AG09309 (cell line): Measurements from ENCODE around the gene HDGFL3.
"Not testable (repeated sequence)": the region's sequence is repeated elsewhere in the genome, so short reads cannot be mapped to it uniquely, and the experiment has no call there.

ENCODE experiments used
- DNase-seq: peaks from one replicate; pipeline ENCODE4 v3.0.0-alpha.2; 2010; ENCODE audit warnings: low read depth
- H3K4me3 ChIP-seq: 2 replicates; pipeline ENCODE4 v1.5.1; 2011; ENCODE audit warnings: mild to moderate bottlenecking, low read depth, low read length, moderate library complexity; ENCODE audit not compliant: control insufficient read depth
- CTCF ChIP-seq: IDR thresholded peaks from 2 replicates; pipeline ENCODE4 v1.5.1; 2011; ENCODE audit warnings: mild to moderate bottlenecking, low read depth, low read length, inconsistent platforms; ENCODE audit not compliant: insufficient read depth, control insufficient read depth; ENCODE audit errors: missing control alignments

The HDGFL3 gene

GRCh38 chr15:83100097-83100646, 107.5 kb downstream of the HDGFL3 start:
- H3K4me3 ChIP-seq: no peak overlapping the region
- no peak for TF ChIP-seq CTCF
- DNase-seq: no peak

GRCh38 chr15:83099290-83099689, 108.3 kb downstream of the HDGFL3 start:
- no peak for DNase-seq
- no peak overlapping the region for H3K4me3 ChIP-seq
- no peak for TF ChIP-seq CTCF

GRCh38 chr15:83098079-83098478, 109.5 kb downstream of the HDGFL3 start:
- no peak overlapping the region for H3K4me3 ChIP-seq
- no peak for TF ChIP-seq CTCF
- no peak for DNase-seq

GRCh38 chr15:83094583-83094982, 113.0 kb downstream of the HDGFL3 start:
- H3K4me3 ChIP-seq: no peak overlapping the region
- TF ChIP-seq CTCF: no peak
- DNase-seq: no peak

- no peak for DNase-seq
- H3K4me3 ChIP-seq: no peak overlapping the region
- TF ChIP-seq CTCF: no peak
Measured at GRCh38 chr15:83092309-83092976, 115.2 kb downstream of the HDGFL3 start.

GRCh38 chr15:83091965-83092308, 115.7 kb downstream of the HDGFL3 start:
- not testable (repeated sequence) for DNase-seq, H3K4me3 ChIP-seq

GRCh38 chr15:83090465-83090864, 117.2 kb downstream of the HDGFL3 start:
- no peak for TF ChIP-seq CTCF
- no peak overlapping the region for H3K4me3 ChIP-seq
- DNase-seq: no peak
